Endometrial microvascular endothelial cells (primary cell): ENCODE results near the gene RGS11. TPM values are rescaled to one million over a fixed set of nuclear protein-coding genes. Genes with fewer than 3 reads are reported as not detected.

Experiments used
- total RNA-seq: library from RNA; depleted of rRNA; stranded (reverse); fragments of >200 nt; gene quantifications from one replicate; pipeline ENCODE4 v1.2.3, GENCODE V29; 2015; ENCODE audit errors: inconsistent ontology term

Gene RGS11
- total RNA-seq, 1 donor from 2014 or later: 1.2 TPM

Other genes starting within 250 kb of the RGS11 start
- gene POLR3K, start 222.3 kb downstream of the RGS11 start, total RNA-seq: 7.0 TPM
- 58.2 TPM for gene SNRNP25, start 222.1 kb downstream of the RGS11 start, total RNA-seq
- 28.2 TPM for gene RHBDF1, start 203.3 kb downstream of the RGS11 start, total RNA-seq
- gene MPG, start 197.7 kb downstream of the RGS11 start, total RNA-seq: 160 TPM
- gene NPRL3, start 137.3 kb downstream of the RGS11 start, total RNA-seq: 15.9 TPM
- gene HBZ, start 123.3 kb downstream of the RGS11 start, total RNA-seq: not detected
- not detected for gene HBM, start 110.0 kb downstream of the RGS11 start, total RNA-seq
- gene HBA2, start 103.1 kb downstream of the RGS11 start, total RNA-seq: not detected
- not detected for gene HBA1, start 99.3 kb downstream of the RGS11 start, total RNA-seq
- not detected for gene HBQ1, start 95.5 kb downstream of the RGS11 start, total RNA-seq
- 45.2 TPM for gene LUC7L, start 46.5 kb downstream of the RGS11 start, total RNA-seq
- gene FAM234A, start 41.1 kb downstream of the RGS11 start, total RNA-seq: 89.3 TPM
- gene ARHGDIG, start 4.6 kb upstream of the RGS11 start, total RNA-seq: not detected
- 0.28 TPM for gene PDIA2, start 7.2 kb upstream of the RGS11 start, total RNA-seq
- 16.4 TPM for gene AXIN1, start 76.8 kb upstream of the RGS11 start, total RNA-seq
- 153 TPM for gene MRPL28, start 94.6 kb upstream of the RGS11 start, total RNA-seq
- gene PGAP6, start 106.0 kb upstream of the RGS11 start, total RNA-seq: 64.2 TPM
- gene NME4, start 121.3 kb upstream of the RGS11 start, total RNA-seq: 92.3 TPM
- 17.3 TPM for gene DECR2, start 125.9 kb upstream of the RGS11 start, total RNA-seq
- gene RAB11FIP3, start 149.7 kb upstream of the RGS11 start, total RNA-seq: 41.7 TPM